Globus pallidus (tissue), 1 donor: ENCODE measurements around the gene MED14.

Experiments used
- DNase-seq: peaks from one replicate; pipeline ENCODE4 v3.0.0-alpha.2; 2015; ENCODE audit warnings: low spot score

Gene MED14

GRCh38 chrX:40729598-40730584 lies 5.5 kb downstream of the MED14 start:
- DNase-seq = no peak

- DNase-seq = no peak
Measured at GRCh38 chrX:40727581-40728252, 7.6 kb downstream of the MED14 start.

- DNase-seq = no peak
Measured at GRCh38 chrX:40727093-40727492, 8.2 kb downstream of the MED14 start.

GRCh38 chrX:40722930-40723329 lies 12.4 kb downstream of the MED14 start:
- DNase-seq = no peak

GRCh38 chrX:40721489-40722106 lies 13.7 kb downstream of the MED14 start:
- no peak for DNase-seq

GRCh38 chrX:40720792-40721191 lies 14.6 kb downstream of the MED14 start:
- no peak for DNase-seq

- DNase-seq = no peak
Measured at GRCh38 chrX:40720339-40720738, 15.0 kb downstream of the MED14 start.

- DNase-seq = no peak
Measured at GRCh38 chrX:40719731-40720130, 15.6 kb downstream of the MED14 start.

GRCh38 chrX:40719218-40719617 lies 16.1 kb downstream of the MED14 start:
- DNase-seq = no peak

GRCh38 chrX:40709395-40709794 lies 25.9 kb downstream of the MED14 start:
- no peak for DNase-seq

GRCh38 chrX:40705658-40706312 lies 29.6 kb downstream of the MED14 start:
- no peak for DNase-seq

GRCh38 chrX:40700640-40701342 lies 34.6 kb downstream of the MED14 start:
- no peak for DNase-seq

GRCh38 chrX:40698851-40699250 lies 36.5 kb downstream of the MED14 start:
- DNase-seq = no peak

GRCh38 chrX:40694802-40695201 lies 40.5 kb downstream of the MED14 start:
- no peak for DNase-seq

- DNase-seq = no peak
Measured at GRCh38 chrX:40688929-40689328, 46.4 kb downstream of the MED14 start.

GRCh38 chrX:40687169-40687568 lies 48.2 kb downstream of the MED14 start:
- no peak for DNase-seq

GRCh38 chrX:40685362-40685918 lies 49.9 kb downstream of the MED14 start:
- DNase-seq = no peak

- no peak for DNase-seq
Measured at GRCh38 chrX:40684092-40684491, 51.2 kb downstream of the MED14 start.

GRCh38 chrX:40683245-40683644 lies 52.1 kb downstream of the MED14 start:
- DNase-seq = no peak

- DNase-seq = no peak
Measured at GRCh38 chrX:40671126-40671525, 64.2 kb downstream of the MED14 start.
